ENCODE measurements around the gene BANF2. TPM values are rescaled to one million over a fixed set of nuclear protein-coding genes. Genes with fewer than 3 reads are reported as not detected.

Gene BANF2
- total and polyA plus RNA-seq, 2 of the 13 experiments (the other 11 are each of a cell fraction or from before 2014, with no cell fraction given), result 0.35 TPM; not detected in 1

DNA sequence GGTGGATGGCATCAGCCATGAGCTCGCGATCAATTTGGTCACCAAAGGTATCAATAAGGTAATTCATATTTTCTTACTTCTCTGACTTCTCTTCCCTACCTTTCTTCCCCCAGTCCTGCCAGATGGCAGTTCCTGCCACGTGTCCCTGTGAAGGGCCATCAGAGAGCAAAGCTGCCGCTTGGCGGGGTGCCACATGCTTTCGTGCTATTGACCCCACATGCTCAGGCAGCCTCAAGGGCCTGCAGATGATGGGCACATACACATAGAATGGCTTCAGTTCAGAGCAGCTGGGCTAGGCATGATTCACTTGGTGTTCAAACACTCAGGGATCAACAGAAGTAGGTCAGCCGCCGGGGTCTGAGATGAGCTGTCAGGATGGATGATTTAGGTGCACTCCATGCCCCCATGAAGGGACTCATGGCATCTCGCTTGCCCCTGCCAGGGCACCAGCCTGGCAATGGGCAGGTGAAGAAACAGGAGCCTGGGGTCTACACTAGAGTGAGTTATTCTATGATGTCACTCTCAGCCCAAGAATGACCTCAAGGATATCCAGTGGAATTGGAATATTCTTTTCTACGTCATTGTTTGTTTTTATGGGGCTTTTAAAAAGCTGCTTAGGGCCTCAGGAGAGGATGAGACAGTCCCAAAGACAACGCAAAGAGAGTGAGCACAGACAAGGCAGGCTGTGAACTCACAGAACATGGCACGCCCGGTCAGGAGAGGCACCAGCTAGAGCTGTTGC, 25.5 kb downstream of the BANF2 start (continued):
- TF ChIP-seq, protein P1, sequence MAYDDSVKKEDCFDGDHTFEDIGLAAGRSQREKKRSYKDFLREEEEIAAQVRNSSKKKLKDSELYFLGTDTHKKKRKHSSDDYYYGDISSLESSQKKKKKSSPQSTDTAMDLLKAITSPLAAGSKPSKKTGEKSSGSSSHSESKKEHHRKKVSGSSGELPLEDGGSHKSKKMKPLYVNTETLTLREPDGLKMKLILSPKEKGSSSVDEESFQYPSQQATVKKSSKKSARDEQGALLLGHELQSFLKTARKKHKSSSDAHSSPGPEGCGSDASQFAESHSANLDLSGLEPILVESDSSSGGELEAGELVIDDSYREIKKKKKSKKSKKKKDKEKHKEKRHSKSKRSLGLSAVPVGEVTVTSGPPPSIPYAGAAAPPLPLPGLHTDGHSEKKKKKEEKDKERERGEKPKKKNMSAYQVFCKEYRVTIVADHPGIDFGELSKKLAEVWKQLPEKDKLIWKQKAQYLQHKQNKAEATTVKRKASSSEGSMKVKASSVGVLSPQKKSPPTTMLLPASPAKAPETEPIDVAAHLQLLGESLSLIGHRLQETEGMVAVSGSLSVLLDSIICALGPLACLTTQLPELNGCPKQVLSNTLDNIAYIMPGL (CRISPR knock-in tag; IDR thresholded peaks at IDR 0.05; ENCODE audit: borderline replicate concordance in 1 of 2, low read depth in 1 of 2), result no peak
- TF ChIP-seq SP5 (CRISPR knock-in tag; IDR thresholded peaks at IDR 0.05; ENCODE audit: borderline replicate concordance, low read depth), result no peak
- no peak for TF ChIP-seq POLR2AphosphoS5 (IDR thresholded peaks at IDR 0.05; ENCODE audit: low read depth, low read length)
- no peak for TF ChIP-seq ZNF629 (CRISPR knock-in tag; conservative IDR thresholded peaks at IDR 0.05)
- TF ChIP-seq, protein P2, sequence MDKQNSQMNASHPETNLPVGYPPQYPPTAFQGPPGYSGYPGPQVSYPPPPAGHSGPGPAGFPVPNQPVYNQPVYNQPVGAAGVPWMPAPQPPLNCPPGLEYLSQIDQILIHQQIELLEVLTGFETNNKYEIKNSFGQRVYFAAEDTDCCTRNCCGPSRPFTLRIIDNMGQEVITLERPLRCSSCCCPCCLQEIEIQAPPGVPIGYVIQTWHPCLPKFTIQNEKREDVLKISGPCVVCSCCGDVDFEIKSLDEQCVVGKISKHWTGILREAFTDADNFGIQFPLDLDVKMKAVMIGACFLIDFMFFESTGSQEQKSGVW (CRISPR knock-in tag; IDR thresholded peaks at IDR 0.05; ENCODE audit: borderline replicate concordance), result no peak
- TF ChIP-seq ZNF3 (CRISPR knock-in tag; IDR thresholded peaks at IDR 0.05), result no peak
- TF ChIP-seq, protein P3, sequence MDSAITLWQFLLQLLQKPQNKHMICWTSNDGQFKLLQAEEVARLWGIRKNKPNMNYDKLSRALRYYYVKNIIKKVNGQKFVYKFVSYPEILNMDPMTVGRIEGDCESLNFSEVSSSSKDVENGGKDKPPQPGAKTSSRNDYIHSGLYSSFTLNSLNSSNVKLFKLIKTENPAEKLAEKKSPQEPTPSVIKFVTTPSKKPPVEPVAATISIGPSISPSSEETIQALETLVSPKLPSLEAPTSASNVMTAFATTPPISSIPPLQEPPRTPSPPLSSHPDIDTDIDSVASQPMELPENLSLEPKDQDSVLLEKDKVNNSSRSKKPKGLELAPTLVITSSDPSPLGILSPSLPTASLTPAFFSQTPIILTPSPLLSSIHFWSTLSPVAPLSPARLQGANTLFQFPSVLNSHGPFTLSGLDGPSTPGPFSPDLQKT (CRISPR knock-in tag; IDR thresholded peaks at IDR 0.05; ENCODE audit: borderline replicate concordance), result no peak
- TF ChIP-seq ZSCAN9 (CRISPR knock-in tag; IDR thresholded peaks at IDR 0.05; ENCODE audit: borderline replicate concordance), result no peak
- TF ChIP-seq, protein P4, sequence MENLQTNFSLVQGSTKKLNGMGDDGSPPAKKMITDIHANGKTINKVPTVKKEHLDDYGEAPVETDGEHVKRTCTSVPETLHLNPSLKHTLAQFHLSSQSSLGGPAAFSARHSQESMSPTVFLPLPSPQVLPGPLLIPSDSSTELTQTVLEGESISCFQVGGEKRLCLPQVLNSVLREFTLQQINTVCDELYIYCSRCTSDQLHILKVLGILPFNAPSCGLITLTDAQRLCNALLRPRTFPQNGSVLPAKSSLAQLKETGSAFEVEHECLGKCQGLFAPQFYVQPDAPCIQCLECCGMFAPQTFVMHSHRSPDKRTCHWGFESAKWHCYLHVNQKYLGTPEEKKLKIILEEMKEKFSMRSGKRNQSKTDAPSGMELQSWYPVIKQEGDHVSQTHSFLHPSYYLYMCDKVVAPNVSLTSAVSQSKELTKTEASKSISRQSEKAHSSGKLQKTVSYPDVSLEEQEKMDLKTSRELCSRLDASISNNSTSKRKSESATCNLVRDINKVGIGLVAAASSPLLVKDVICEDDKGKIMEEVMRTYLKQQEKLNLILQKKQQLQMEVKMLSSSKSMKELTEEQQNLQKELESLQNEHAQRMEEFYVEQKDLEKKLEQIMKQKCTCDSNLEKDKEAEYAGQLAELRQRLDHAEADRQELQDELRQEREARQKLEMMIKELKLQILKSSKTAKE (CRISPR knock-in tag; IDR thresholded peaks at IDR 0.05; ENCODE audit: borderline replicate concordance), result no peak
- 0 out of 2 replicates have a peak, but pooled peaks have one; percentile 64 for TF ChIP-seq SSRP1 (CRISPR knock-in tag; IDR thresholded peaks at IDR 0.05)
- 0 out of 2 replicates have a peak, but pooled peaks have one; percentile 26 for TF ChIP-seq DMAP1 (CRISPR knock-in tag; IDR thresholded peaks at IDR 0.05)
- no peak for TF ChIP-seq ZEB1 (IDR thresholded peaks at IDR 0.05; ENCODE audit: insufficient replicate concordance, low read depth)
- no peak for TF ChIP-seq KAT7 (CRISPR knock-in tag; IDR thresholded peaks at IDR 0.05; ENCODE audit: borderline replicate concordance)
- TF ChIP-seq, protein P5, sequence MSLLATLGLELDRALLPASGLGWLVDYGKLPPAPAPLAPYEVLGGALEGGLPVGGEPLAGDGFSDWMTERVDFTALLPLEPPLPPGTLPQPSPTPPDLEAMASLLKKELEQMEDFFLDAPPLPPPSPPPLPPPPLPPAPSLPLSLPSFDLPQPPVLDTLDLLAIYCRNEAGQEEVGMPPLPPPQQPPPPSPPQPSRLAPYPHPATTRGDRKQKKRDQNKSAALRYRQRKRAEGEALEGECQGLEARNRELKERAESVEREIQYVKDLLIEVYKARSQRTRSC (CRISPR knock-in tag; IDR thresholded peaks at IDR 0.05; ENCODE audit: low read depth), result no peak
- no peak for TF ChIP-seq DPF2 (CRISPR knock-in tag; IDR thresholded peaks at IDR 0.05; ENCODE audit: borderline replicate concordance, low read depth)
- TF ChIP-seq ZNF773 (CRISPR knock-in tag; IDR thresholded peaks at IDR 0.05; ENCODE audit: borderline replicate concordance), result no peak
- TF ChIP-seq ZNF382 (CRISPR knock-in tag; IDR thresholded peaks at IDR 0.05; ENCODE audit: borderline replicate concordance), result no peak
- no peak for TF ChIP-seq NBN (conservative IDR thresholded peaks at IDR 0.05)
- 0 out of 2 replicates have a peak, but pooled peaks have one; percentile 29 for TF ChIP-seq KDM5B (CRISPR knock-in tag; IDR thresholded peaks at IDR 0.05; ENCODE audit: borderline replicate concordance)

All from HepG2 (cell line).